ENCODE measurements around the gene MIOX. TPM values are rescaled to one million over a fixed set of nuclear protein-coding genes. Genes with fewer than 3 reads are reported as not detected.
A peak's percentile ranks its signal among the peaks of the same experiment; 100 is the strongest.

The MIOX gene
- total and polyA plus RNA-seq, 9 of the 15 experiments (the other 6 are each of a cell fraction or from before 2014, with no cell fraction given) = 0.08 TPM; not detected in 8

GRCh38 chr22:50498322-50498890 lies 11.7 kb downstream of the MIOX start (continued):
- TF ChIP-seq POLR3G (IDR thresholded peaks at IDR 0.05; ENCODE audit: extremely low read depth, insufficient read length, insufficient replicate concordance) = no peak
- no peak for TF ChIP-seq HDAC6 (IDR thresholded peaks at IDR 0.05; ENCODE audit: low read depth, low read length)
- no peak for TF ChIP-seq ZNF12 (CRISPR knock-in tag; IDR thresholded peaks at IDR 0.05)
- no peak for TF ChIP-seq NFIC (IDR thresholded peaks at IDR 0.05)
- TF ChIP-seq ZBTB7A (IDR thresholded peaks at IDR 0.05; ENCODE audit: borderline replicate concordance, control insufficient read depth, low read depth, low read length) = no peak
- TF ChIP-seq, protein P1, sequence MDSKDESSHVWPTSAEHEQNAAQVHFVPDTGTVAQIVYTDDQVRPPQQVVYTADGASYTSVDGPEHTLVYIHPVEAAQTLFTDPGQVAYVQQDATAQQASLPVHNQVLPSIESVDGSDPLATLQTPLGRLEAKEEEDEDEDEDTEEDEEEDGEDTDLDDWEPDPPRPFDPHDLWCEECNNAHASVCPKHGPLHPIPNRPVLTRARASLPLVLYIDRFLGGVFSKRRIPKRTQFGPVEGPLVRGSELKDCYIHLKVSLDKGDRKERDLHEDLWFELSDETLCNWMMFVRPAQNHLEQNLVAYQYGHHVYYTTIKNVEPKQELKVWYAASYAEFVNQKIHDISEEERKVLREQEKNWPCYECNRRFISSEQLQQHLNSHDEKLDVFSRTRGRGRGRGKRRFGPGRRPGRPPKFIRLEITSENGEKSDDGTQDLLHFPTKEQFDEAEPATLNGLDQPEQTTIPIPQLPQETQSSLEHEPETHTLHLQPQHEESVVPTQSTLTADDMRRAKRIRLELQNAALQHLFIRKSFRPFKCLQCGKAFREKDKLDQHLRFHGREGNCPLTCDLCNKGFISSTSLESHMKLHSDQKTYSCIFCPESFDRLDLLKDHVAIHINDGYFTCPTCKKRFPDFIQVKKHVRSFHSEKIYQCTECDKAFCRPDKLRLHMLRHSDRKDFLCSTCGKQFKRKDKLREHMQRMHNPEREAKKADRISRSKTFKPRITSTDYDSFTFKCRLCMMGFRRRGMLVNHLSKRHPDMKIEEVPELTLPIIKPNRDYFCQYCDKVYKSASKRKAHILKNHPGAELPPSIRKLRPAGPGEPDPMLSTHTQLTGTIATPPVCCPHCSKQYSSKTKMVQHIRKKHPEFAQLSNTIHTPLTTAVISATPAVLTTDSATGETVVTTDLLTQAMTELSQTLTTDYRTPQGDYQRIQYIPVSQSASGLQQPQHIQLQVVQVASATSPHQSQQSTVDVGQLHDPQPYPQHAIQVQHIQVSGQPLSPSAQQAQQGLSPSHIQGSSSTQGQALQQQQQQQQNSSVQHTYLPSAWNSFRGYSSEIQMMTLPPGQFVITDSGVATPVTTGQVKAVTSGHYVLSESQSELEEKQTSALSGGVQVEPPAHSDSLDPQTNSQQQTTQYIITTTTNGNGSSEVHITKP (IDR thresholded peaks at IDR 0.05; ENCODE audit: partially characterized antibody) = peak; percentile 84
- no peak; the same call in 1 of the 2 replicates for TF ChIP-seq MAX (CRISPR knock-in tag; IDR thresholded peaks at IDR 0.05)
